Esophagus muscularis mucosa (tissue), 3 donors: ENCODE data around the gene APOM.

ENCODE experiments used
- CTCF ChIP-seq, 3 experiments: fragments of 200-600 bp in 2 of 3; fragments of 450-650 bp in 1 of 3; sonication (generic) in 2 of 3; IDR thresholded peaks; one replicate each; pipeline ENCODE4 v1.5.1; 2017 to 2019; ENCODE audit warnings: antibody characterized with exemption in 3 of 3, mild to moderate bottlenecking in 2 of 3, moderate library complexity in 1 of 3
- EP300 ChIP-seq: sonication (generic); formaldehyde crosslinking; IDR thresholded peaks from one replicate; pipeline ENCODE4 v1.6.1; 2017; ENCODE audit warnings: antibody characterized with exemption

- no peak for TF ChIP-seq CTCF (IDR thresholded peaks at IDR 0.05)
- TF ChIP-seq EP300 = no peak
These were observed 2.5 kb downstream of the APOM start for GRCh38 chr6:31658158-31658688.
